OCI-LY7 (cell line): ENCODE measurements around the gene RSL1D1. TPM values are rescaled to one million over a fixed set of nuclear protein-coding genes. Genes with fewer than 3 reads are reported as not detected.
A peak's percentile ranks its signal among the peaks of the same experiment; 100 is the strongest.

Experiments used
- BruUV-seq: library from RNA; stranded (reverse); fragments of 400-500 nt; replicated peaks from 2 replicates; lab custom pipeline; 2021; lab: Mats Ljungman, UMichigan
- CTCF ChIA-PET: fragments of 300-600 bp; sonication (Branson Sonifier 250); formaldehyde crosslinking; loops from one replicate; lab custom pipeline; 2022; ENCODE audit warnings: antibody characterized with exemption; ENCODE audit not compliant: unreplicated experiment; lab: Charles Lee
- POLR2A ChIA-PET: fragments of 300-600 bp; sonication (Branson Sonifier 250); formaldehyde crosslinking; loops from one replicate; lab custom pipeline; 2022; ENCODE audit warnings: antibody characterized with exemption; lab: Charles Lee
- DNase-seq: peaks from one replicate; pipeline ENCODE4 v3.0.0-alpha.2; 2015; ENCODE audit warnings: low spot score
- H2AFZ ChIP-seq: fragments of 200-600 bp; sonication (generic), shearing (Covaris generic); 2 replicates; pipeline ENCODE4 v1.6.1; 2014; ENCODE audit warnings: mild to moderate bottlenecking, antibody characterized with exemption, low read length, moderate library complexity
- H3K27ac ChIP-seq: fragments of 200-600 bp; sonication (generic); 2 replicates; pipeline ENCODE4 v1.5.1; 2014; ENCODE audit warnings: mixed run types, low read depth, mild to moderate bottlenecking, moderate library complexity, low read length, inconsistent platforms; ENCODE audit not compliant: poor library complexity, severe bottlenecking
- H3K36me3 ChIP-seq: fragments of 200-600 bp; sonication (generic); 2 replicates; pipeline ENCODE4 v1.6.1; 2014; ENCODE audit warnings: mild to moderate bottlenecking, antibody characterized with exemption, low read length, moderate library complexity, mixed read lengths; ENCODE audit not compliant: insufficient read depth
- H3K4me1 ChIP-seq: fragments of 200-600 bp; sonication (generic); 2 replicates; pipeline ENCODE4 v1.5.1; 2014; ENCODE audit warnings: mild to moderate bottlenecking, low read length; ENCODE audit not compliant: insufficient read depth, poor library complexity, severe bottlenecking
- H3K4me2 ChIP-seq: fragments of 200-600 bp; sonication (generic); 2 replicates; pipeline ENCODE4 v1.6.1; 2014; ENCODE audit warnings: mild to moderate bottlenecking, low read length
- H3K4me3 ChIP-seq: fragments of 200-600 bp; sonication (generic); 2 replicates; pipeline ENCODE4 v1.5.1; 2014; ENCODE audit warnings: mild to moderate bottlenecking, low read depth, low read length; ENCODE audit not compliant: poor library complexity, severe bottlenecking
- H3K79me2 ChIP-seq: fragments of 200-600 bp; sonication (generic); 2 replicates; pipeline ENCODE4 v1.6.1; 2016; ENCODE audit warnings: low read depth, mild to moderate bottlenecking, low read length, moderate library complexity, mixed read lengths; ENCODE audit not compliant: insufficient read depth
- H3K9me2 ChIP-seq: fragments of 200-600 bp; sonication (generic); 2 replicates; pipeline ENCODE4 v1.6.1; 2016; ENCODE audit warnings: mild to moderate bottlenecking, low read length, mixed read lengths; ENCODE audit not compliant: insufficient read depth
- H3K9me3 ChIP-seq: fragments of 200-600 bp; sonication (generic); 2 replicates; pipeline ENCODE4 v1.6.1; 2014; ENCODE audit warnings: mild to moderate bottlenecking, mixed run types, low read length, mixed read lengths
- H4K20me1 ChIP-seq: fragments of 200-600 bp; sonication (generic); 2 replicates; pipeline ENCODE4 v1.6.1; 2014; ENCODE audit warnings: mild to moderate bottlenecking, antibody characterized with exemption, low read length, moderate library complexity, mixed read lengths; ENCODE audit not compliant: insufficient read depth
- CTCF ChIP-seq: fragments of 200-600 bp; sonication (generic); conservative IDR thresholded peaks from 2 replicates; pipeline ENCODE4 v1.5.1; 2014; ENCODE audit warnings: mild to moderate bottlenecking, antibody characterized with exemption, low read length, moderate library complexity, mixed read lengths
- EZH2phosphoT487 ChIP-seq: fragments of 200-600 bp; sonication (generic); IDR thresholded peaks from 2 replicates; pipeline ENCODE4 v1.6.1; 2018; ENCODE audit warnings: low read depth, borderline replicate concordance, mild to moderate bottlenecking, mixed run types, antibody characterized with exemption, low read length, moderate library complexity, mixed read lengths
- intact Hi-C: fragments of 100-400 bp; cut with micrococcal nuclease; formaldehyde crosslinking; loops from one replicate; pipeline ENCODE4 v1.10.0; 2022; ENCODE audit not compliant: unreplicated experiment
- total RNA-seq, 2 experiments: library from RNA; depleted of rRNA in 1 of 2; stranded (reverse); fragments of >200 nt in 1 of 2; shearing (Covaris generic) in 1 of 2; gene quantifications; 2 replicates each; pipeline ENCODE4 v1.2.3, GENCODE V29; 2014 to 2022

The RSL1D1 gene
- total RNA-seq, 2 experiments from 2014 or later, result 104 to 252 TPM

DNA sequence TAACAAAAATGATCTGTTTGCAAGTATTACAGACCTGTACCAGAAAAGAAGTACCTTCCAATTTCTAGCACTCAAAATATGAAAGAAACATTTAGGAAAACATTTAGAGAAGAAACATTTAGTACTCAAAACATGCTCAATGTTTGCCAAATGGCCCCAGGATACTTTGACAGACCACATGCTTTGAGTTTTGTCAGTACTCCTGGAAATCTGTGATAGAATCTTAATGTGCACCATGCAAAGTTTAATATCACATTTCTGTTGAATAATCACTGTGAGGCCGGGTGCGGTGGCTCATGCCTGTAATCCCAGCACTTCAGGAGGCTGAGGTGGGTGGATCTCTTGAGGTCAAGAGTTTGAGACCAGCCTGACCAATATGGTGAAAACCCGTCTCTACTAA is 45.8 kb downstream of the RSL1D1 start:
- Histone ChIP-seq H3K79me2 (no peaks in the 10 kb centered on the region), H3K4me1 (peaks cover 5% of the 10 kb centered on the region), H3K9me2 (no peaks in the 10 kb centered on the region), H3K36me3 (no peaks in the 10 kb centered on the region; the same call in 1 of the 2 replicates), H3K4me3 (no peak overlapping the region), H3K4me2 (no peak overlapping the region), H3K9me3 (no peaks in the 10 kb centered on the region), H2AFZ (no peak overlapping the region), H3K27ac (no peak overlapping the region), H4K20me1 (no peaks in the 10 kb centered on the region)
- intact Hi-C loops, result no loop called here
- BruUV-seq, result no TSS peak
- POLR2A ChIA-PET, result no interaction called here
- no peak for DNase-seq
- CTCF ChIA-PET, result no interaction called here
- TF ChIP-seq CTCF (no peak), EZH2phosphoT487 (no peak)

DNA sequence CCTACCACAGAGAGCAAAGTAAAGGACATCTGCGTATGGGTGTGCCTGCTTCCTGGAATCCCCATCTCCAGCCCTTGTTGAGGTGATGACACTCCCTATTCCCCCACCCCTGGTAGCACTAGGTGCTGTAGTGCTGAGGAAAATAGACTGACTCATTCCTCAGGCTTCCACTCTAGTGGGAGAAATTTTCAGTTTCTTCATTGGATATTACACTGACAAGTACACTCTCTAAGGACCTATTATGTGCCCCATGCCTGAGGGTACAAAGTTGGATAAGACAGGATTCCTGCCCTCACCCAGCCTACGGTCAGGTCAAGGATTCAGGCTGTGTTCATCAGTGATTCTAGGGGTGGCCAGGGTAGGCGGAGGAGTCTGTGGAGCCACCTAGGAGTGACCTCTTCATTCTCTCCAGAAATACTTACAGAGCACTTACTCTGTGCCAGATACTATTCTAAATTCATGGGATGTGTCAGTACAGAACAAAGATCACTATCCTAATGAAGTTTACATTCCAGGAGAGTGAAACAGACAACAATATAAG is 49.8 kb downstream of the RSL1D1 start:
- TF ChIP-seq EZH2phosphoT487, result no peak
- TF ChIP-seq CTCF, result no peak
- POLR2A ChIA-PET, result no interaction called here
- Histone ChIP-seq H3K36me3 (no peaks in the 10 kb centered on the region; the same call in 1 of the 2 replicates), H2AFZ (no peak overlapping the region), H3K4me1 (peaks cover 24% of the 10 kb centered on the region), H3K79me2 (peaks cover 26% of the 10 kb centered on the region), H4K20me1 (no peaks in the 10 kb centered on the region), H3K9me3 (no peaks in the 10 kb centered on the region), H3K9me2 (no peaks in the 10 kb centered on the region), H3K4me3 (no peak overlapping the region), H3K27ac (no peak overlapping the region), H3K4me2 (no peak overlapping the region)
- intact Hi-C loops, result no loop called here
- CTCF ChIA-PET, result no interaction called here
- no TSS peak for BruUV-seq
- no peak for DNase-seq

GRCh38 chr16:11800382-11800718 is 51.0 kb downstream of the RSL1D1 start:
- no TSS peak for BruUV-seq
- POLR2A ChIA-PET, result interaction anchor here (0.9 kb wide), 1 partner anchor 19 kb away, joined by 3 read pairs; no protein-coding TSS in a partner anchor
- Histone ChIP-seq H3K4me1 (peaks cover 32% of the 10 kb centered on the region), H3K4me3 (peak overlapping the region; percentile 92), H3K36me3 (peaks cover 4% of the 10 kb centered on the region), H3K4me2 (peak overlapping the region; percentile 71), H2AFZ (no peak overlapping the region), H3K9me2 (no peaks in the 10 kb centered on the region), H4K20me1 (0 out of 2 replicates have a peak, but pooled peaks cover 7% of the 10 kb centered on the region), H3K27ac (no peak overlapping the region), H3K9me3 (no peaks in the 10 kb centered on the region), H3K79me2 (peaks cover 38% of the 10 kb centered on the region)
- TF ChIP-seq CTCF (no peak), EZH2phosphoT487 (no peak)
- CTCF ChIA-PET, result no interaction called here
- no peak for DNase-seq
- intact Hi-C loops, result no loop called here
